GM18526 (cell line): Measurements from ENCODE around the gene EBF3.

Experiments
- POLR2A ChIP-seq: IDR thresholded peaks from 3 replicates; pipeline ENCODE4 v1.6.1; 2011; ENCODE audit not compliant: insufficient read length; ENCODE audit errors: extremely low read depth

Gene EBF3

GRCh38 chr10:129966370-129966888, 2.4 kb upstream of the EBF3 start:
- TF ChIP-seq POLR2A, result no peak

GRCh38 chr10:129965959-129966358, 1.9 kb upstream of the EBF3 start:
- no peak for TF ChIP-seq POLR2A

- TF ChIP-seq POLR2A, result no peak
Measured at GRCh38 chr10:129965425-129965808, 1.3 kb upstream of the EBF3 start.

GRCh38 chr10:129964611-129965424, 744 bp upstream of the EBF3 start:
- TF ChIP-seq POLR2A, result no peak

- TF ChIP-seq POLR2A, result no peak
Measured at GRCh38 chr10:129962872-129963640, 1.0 kb downstream of the EBF3 start.

- TF ChIP-seq POLR2A, result no peak
Measured at GRCh38 chr10:129962031-129962871, 1.8 kb downstream of the EBF3 start.

GRCh38 chr10:129961157-129961701, 2.8 kb downstream of the EBF3 start:
- TF ChIP-seq POLR2A, result no peak

- no peak for TF ChIP-seq POLR2A
Measured at GRCh38 chr10:129960481-129961156, 3.5 kb downstream of the EBF3 start.

GRCh38 chr10:129959544-129960480, 4.3 kb downstream of the EBF3 start:
- no peak for TF ChIP-seq POLR2A

- no peak for TF ChIP-seq POLR2A
Measured at GRCh38 chr10:129958629-129959543, 5.2 kb downstream of the EBF3 start.

GRCh38 chr10:129958148-129958628, 5.9 kb downstream of the EBF3 start:
- TF ChIP-seq POLR2A, result no peak
